SHP77 (cell line): ENCODE measurements around the gene IL1RAPL2.

Experiments
- DNase-seq, 2 experiments: peaks; one replicate each; lab custom pipeline; 2025; lab: John Stamatoyannopoulos, UW

IL1RAPL2 gene

GRCh38 chrX:105462186-105462585 lies 896.2 kb downstream of the IL1RAPL2 start:
- DNase-seq: no peak

- DNase-seq: no peak
Measured at GRCh38 chrX:105463473-105463872, 897.5 kb downstream of the IL1RAPL2 start.

GRCh38 chrX:105464618-105465017 lies 898.6 kb downstream of the IL1RAPL2 start:
- DNase-seq: no peak

- DNase-seq: no peak
Measured at GRCh38 chrX:105468741-105469140, 902.7 kb downstream of the IL1RAPL2 start.

- no peak for DNase-seq
Measured at GRCh38 chrX:105471597-105471996, 905.6 kb downstream of the IL1RAPL2 start.

GRCh38 chrX:105475801-105476200 lies 909.8 kb downstream of the IL1RAPL2 start:
- no peak for DNase-seq

GRCh38 chrX:105477351-105477750 lies 911.4 kb downstream of the IL1RAPL2 start:
- DNase-seq: no peak

- no peak for DNase-seq
Measured at GRCh38 chrX:105480646-105481310, 914.8 kb downstream of the IL1RAPL2 start.

DNA sequence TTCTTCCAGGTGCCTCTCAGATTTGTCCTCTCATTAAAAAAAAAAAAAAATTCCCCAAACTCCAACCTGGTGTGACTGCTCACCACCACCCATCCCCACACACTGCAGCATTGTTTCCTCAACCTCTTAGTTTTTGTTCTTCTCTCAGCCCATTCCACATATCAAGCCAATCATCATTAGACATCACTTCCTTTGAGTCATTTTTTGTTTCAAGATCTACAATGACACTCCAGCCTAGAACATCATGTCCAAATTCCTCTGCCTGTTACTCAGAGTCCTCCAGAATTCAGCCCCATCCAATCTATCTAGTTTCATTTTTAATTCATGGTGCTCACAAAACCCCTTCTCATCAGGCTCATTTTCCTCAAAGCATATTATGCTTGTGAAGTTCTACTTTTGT lies 917.0 kb downstream of the IL1RAPL2 start:
- DNase-seq: no peak

DNA sequence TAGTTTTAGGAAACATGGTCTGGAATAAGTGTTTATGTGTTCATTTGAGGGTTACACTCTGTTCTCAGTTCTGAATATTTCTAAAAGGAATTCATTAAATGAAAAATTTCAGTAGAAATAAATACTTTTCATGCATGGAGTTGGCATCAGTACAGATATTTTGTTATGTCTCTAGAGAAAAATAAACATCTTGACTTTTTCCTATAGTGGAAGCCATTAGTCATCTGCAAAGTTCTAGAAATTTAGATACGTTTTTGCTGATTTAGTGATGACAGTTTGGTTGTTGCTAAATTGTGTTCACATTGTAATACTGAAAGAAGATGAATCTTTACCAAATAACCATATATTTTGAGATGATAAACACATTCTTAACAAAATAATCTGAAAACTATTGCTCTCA lies 922.7 kb downstream of the IL1RAPL2 start:
- DNase-seq: no peak

GRCh38 chrX:105495376-105495775 lies 929.4 kb downstream of the IL1RAPL2 start:
- DNase-seq: no peak

- no peak for DNase-seq
Measured at GRCh38 chrX:105502336-105502735, 936.3 kb downstream of the IL1RAPL2 start.

DNA sequence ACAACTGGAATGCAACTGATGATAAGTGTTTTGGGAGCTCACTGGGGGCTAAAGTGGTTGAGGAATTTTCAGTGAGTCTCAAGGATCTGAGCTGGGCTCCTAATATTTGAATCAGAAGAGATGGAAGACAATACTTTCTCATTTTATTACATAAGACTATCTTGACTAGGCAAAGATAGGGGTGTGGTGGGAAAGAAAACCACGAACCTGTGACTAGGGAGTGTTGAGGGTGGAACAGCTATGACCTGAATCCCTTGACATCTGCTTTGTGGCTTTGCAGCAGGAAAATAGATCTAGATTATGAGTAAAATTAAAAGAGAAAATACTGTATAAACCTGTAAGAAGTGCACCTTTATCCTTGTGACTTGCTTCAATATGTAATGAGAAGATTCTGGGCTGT lies 949.6 kb downstream of the IL1RAPL2 start:
- no peak for DNase-seq

GRCh38 chrX:105526431-105526830 lies 960.4 kb downstream of the IL1RAPL2 start:
- no peak for DNase-seq

GRCh38 chrX:105527759-105528158 lies 961.8 kb downstream of the IL1RAPL2 start:
- DNase-seq: no peak

- DNase-seq: no peak
Measured at GRCh38 chrX:105533951-105534350, 968.0 kb downstream of the IL1RAPL2 start.

- DNase-seq: no peak
Measured at GRCh38 chrX:105543283-105543682, 977.3 kb downstream of the IL1RAPL2 start.

- DNase-seq: no peak
Measured at GRCh38 chrX:105550043-105550663, 984.2 kb downstream of the IL1RAPL2 start.

- DNase-seq: no peak
Measured at GRCh38 chrX:105552395-105552794, 986.4 kb downstream of the IL1RAPL2 start.

DNA sequence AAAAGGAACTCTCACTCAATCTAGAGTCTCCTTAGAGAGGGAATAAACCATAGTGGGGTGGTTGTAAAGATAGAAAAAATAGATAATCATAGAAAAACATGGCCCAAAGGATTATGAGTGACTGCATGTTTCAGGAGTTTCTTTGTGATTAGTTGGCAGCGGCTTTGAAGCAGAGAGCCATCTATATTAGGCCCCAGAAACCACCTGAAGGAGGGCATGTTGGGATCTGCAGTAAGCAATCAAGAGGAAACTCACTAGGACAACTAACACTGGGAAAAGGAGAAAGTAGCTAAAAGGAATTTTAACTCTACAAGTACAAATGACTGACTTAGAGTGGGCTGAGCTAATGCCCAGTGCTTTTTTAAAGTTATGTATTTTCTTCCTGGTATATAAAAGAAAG lies 987.1 kb downstream of the IL1RAPL2 start:
- no peak for DNase-seq

DNA sequence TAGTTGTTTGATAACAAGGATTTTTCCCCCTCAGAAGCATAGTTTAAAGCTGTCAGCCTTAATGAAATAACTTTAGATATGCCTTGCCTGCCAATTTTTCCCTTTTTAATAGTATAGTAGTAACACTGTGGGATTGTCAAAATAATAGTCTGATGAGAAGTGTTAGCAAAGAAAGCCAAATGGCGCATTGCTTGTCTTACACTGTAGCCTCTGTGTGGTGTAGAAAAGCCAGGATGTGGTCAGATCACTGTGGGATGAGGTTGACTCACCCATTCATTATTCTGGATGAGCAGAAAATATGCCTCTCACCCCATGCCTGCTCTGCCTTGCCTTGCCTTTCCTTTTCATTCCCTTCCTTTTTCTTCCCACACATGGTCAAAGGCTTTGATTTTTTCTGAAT lies 998.5 kb downstream of the IL1RAPL2 start:
- DNase-seq: no peak

DNA sequence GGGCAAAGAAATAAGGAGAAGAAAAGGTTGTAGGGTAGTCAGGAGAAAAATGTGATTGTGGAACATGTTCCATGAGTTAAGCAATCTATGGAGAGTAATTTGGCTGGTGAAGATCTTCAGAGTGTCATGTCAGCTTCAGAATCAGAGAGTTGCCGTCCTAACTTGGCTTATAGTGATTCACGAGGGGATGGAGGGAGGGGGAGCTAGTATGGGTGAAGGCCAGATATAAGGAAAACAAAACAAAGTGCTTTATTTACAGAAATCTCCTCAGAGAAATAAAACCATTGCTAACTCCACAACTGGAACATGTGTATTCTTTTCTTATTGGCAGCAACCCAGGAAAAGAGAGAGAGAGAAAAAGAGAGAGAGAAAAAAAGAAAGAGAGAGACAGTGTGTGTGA lies 999.9 kb downstream of the IL1RAPL2 start:
- no peak for DNase-seq

GRCh38 chrX:105567082-105567481 lies 1001.1 kb downstream of the IL1RAPL2 start:
- no peak for DNase-seq

- DNase-seq: no peak
Measured at GRCh38 chrX:105608745-105609144, 1042.7 kb downstream of the IL1RAPL2 start.
